ENCODE results near the gene VAPA.

- no peak for TF ChIP-seq CHD2 (IDR thresholded peaks at IDR 0.05; ENCODE audit: low read length, partially characterized antibody)
- TF ChIP-seq CTCF (IDR thresholded peaks at IDR 0.05) = no peak
- no peak for TF ChIP-seq RXRA (IDR thresholded peaks at IDR 0.05; ENCODE audit: borderline replicate concordance, low read depth)
- TF ChIP-seq REST (IDR thresholded peaks at IDR 0.05; ENCODE audit: low read depth, low read length) = no peak
- TF ChIP-seq TCF12 (IDR thresholded peaks at IDR 0.05) = no peak
- no peak for TF ChIP-seq USF2 (IDR thresholded peaks at IDR 0.05; ENCODE audit: borderline replicate concordance, low read depth, low read length)
- TF ChIP-seq EZH2phosphoT487 (IDR thresholded peaks at IDR 0.05; ENCODE audit: borderline replicate concordance, low read depth) = no peak
- TF ChIP-seq MXI1 (IDR thresholded peaks at IDR 0.05; ENCODE audit: low read depth, low read length) = no peak
- no peak for TF ChIP-seq EP300 (IDR thresholded peaks at IDR 0.05; ENCODE audit: borderline replicate concordance in 1 of 2, low read depth in 1 of 2, low read length in 1 of 2)
These were observed 35.5 kb downstream of the VAPA start for GRCh38 chr18:9949315-9949714.

Measured in SK-N-SH (cell line).